Stimulated activated CD4-positive, alpha-beta T cell treated with anti-CD3 and anti-CD28 coated beads, Interleukin-2, amount 100 ng/mL, for 24 hours (primary cell): ENCODE data around the gene CFAP97D1.

Source experiments
- DNase-seq, 2 donors: peaks; one replicate each; pipeline ENCODE4 v3.0.0-alpha.2; 2020

Gene CFAP97D1

DNA sequence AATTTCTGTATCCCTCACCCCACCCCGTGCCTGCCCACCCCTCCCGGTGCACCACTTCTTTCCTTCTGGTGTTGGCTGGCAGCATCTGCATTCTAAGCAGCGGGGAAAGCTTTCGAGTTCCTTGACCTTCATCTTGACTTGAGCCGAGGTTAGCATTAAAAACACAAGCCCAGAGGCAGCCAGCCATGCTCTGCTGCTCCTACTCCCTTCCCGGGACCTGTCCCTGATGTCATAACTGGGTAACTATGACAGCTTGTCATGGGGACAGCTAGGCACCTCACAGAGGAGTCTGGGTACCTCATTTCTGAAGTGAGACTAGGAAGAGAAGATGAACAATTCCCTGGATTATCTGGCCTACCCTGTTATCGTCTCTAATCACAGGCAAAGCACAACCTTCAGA lies at the start of gene CFAP97D1:
Gene CFAP97D1, plus strand, starts transcription at position 301 of the 400 bp plus-strand sequence. Its CDS starts 28 bp downstream, at position 329.
- DNase-seq: no peak

DNA sequence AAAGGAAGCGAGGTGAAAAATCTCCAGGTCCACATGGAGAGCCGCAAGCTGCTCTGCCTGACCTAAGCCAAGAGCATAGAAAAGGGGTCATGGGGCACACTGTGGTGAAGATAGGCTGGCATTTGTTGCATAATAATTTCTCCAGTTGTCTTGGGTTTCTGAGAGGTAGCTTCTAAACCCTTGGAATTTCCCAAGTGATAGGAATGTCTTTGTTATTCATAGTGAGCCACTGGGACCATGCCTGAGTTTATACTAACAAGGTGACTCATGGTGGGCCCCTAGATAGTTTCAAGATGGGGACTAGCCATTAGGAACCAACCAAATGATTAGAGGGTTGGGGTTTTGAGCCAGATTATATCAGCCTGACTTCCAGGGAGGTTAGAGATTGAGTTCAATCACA lies 47.3 kb upstream of the CFAP97D1 start:
- DNase-seq: no peak

DNA sequence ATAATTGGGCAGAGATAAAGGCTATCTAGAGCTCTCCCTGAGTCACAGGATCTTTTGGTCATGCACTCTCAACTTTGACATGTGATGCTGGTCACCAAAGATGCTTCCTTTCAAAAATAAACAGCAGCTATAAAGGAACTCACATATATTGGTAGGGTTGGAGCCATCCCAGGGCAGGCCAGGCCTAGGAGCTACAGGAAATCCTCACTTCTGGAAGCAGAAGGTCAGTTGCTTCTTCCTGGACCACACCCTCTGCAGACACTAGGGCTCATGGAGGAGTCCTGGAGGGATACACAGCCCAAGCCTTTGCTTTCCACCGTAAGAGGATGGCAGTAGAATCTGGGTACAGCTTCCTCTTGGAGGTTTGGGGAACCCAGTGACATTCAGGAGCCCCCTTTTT lies 46.3 kb upstream of the CFAP97D1 start:
- no peak for DNase-seq

DNA sequence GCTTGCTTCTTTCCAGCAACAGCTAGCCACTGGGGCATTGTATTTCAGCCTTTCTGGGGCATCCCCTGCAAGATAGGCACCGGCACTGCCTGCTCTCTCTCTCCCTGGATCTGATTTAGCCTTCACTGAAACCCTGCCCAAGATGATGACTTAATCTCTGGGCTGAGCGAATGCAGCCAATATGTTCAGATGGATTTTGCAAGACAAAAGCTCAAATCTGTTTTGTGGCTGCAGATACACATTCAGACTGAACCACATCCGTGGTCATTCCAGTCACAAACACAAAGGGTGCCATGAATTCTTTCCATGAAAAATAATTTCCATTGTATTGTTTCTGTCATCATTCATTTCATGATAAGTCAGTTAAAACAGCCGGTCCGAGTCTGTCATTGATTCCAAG lies 45.9 kb upstream of the CFAP97D1 start:
- DNase-seq: no peak

DNA sequence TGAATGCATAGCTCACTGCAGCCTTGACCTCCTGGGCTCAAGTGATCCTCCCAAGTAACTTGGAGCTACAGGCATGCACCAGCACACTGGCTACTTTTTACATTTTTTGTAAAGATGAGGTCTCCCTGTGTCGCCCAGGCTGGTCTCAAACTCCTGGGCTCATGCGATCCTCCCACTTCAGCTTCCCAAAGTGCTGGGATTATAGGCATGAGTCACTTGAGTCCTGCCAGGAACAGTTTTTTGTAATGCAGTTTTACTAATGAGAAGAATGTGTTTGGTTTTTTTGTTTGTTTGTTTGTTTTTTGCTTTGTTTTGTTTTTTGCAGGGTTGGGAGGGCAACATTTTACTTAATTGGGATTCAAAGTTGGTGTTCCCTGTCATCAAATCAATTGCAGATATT lies 43.8 kb upstream of the CFAP97D1 start:
- no peak for DNase-seq

DNA sequence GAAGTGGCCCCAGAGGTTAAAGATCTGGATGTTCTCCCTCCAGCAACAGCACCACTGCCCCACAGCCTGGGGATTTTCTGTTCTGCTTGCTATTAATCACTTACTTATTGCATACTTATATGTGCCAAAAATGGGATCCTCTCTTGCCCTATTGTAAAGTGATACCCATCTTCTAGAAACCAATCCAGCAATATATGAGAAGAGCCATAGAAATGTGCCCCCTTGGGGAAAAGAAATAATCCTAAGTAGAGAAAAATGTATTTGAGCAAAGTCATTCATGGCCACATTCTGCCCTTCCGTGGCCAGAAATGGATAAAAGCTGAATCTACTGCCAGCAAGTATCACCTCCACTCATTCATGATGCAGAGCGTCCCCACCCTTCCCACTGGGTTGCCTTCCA lies 42.5 kb upstream of the CFAP97D1 start:
- DNase-seq: no peak

DNA sequence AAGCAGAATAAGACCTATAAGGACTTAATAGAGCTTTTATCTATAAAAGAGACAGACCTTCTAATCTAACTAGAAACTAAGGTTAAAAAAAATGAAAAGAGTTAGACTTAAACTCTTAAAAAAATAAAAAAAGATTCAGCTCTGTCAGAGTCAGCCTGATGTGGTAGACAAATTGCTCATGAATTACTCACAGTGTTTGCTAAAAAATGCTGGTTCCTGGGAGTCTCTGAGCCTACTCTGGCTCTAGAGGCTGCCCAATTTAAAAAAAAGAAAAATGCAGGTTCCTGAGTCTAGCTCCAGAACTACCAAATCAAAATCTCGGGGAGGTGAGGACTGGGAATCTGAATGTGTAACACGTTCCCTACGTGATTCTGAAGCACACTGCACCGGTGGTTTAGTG lies 39.7 kb upstream of the CFAP97D1 start:
- DNase-seq: no peak

DNA sequence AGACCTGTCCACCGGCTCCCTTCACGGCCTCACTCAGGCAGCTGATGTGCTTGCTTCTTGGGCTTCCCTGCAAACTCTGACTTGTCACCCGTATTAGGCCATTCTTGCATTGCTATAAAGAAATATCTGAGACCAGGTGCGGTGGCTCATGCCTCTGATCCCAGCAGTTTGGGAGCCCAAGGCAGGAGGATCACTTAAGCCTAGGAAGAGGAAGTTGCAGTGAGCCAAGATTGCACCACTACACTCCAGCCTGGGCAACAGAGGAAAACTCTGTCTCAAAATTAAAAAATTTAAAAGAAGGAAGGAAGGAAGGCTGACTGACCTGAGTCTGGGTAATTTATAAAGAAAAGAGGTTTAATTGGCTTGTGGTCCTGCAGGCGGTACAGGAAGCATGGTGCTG lies 38.6 kb upstream of the CFAP97D1 start:
- DNase-seq: no peak

DNA sequence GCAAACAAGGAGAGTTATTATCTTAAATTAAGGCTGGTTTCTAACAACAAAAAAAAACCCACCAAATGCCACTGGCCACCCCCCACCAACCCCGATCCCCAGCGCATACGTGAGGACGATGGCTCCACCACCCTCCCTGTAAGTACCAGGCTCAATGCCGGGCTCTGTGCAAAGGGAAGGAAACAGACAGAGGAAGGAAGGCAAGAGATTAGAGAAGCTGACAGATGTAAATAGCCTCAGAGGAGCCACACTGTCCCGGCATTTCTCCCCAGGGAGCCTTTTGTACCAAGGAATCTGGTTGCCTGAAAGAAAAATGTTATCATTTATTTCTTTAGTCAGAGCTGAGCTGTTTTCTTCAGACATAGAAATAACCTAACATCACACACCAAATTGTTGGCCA lies 34.7 kb upstream of the CFAP97D1 start:
- DNase-seq: no peak

DNA sequence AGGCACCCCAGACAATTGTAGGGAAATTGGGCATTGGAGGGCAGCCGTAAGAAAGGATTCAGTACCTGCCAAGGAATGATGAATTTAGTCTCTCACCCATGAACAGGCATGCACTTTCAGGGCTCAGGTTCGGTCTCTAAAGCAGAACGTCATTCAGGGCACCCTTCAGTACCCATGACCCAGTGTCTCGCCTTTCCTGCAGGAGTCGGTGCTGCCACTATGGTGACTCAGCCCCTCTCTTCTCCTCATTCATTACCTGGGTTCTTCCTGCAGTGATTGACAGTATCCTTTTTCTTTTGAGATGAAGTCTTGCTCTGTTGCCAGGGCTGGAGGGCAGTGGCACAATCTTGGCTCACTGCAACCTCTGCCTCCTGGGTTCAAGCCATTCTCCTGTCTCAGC lies 30.1 kb upstream of the CFAP97D1 start:
- DNase-seq: no peak

DNA sequence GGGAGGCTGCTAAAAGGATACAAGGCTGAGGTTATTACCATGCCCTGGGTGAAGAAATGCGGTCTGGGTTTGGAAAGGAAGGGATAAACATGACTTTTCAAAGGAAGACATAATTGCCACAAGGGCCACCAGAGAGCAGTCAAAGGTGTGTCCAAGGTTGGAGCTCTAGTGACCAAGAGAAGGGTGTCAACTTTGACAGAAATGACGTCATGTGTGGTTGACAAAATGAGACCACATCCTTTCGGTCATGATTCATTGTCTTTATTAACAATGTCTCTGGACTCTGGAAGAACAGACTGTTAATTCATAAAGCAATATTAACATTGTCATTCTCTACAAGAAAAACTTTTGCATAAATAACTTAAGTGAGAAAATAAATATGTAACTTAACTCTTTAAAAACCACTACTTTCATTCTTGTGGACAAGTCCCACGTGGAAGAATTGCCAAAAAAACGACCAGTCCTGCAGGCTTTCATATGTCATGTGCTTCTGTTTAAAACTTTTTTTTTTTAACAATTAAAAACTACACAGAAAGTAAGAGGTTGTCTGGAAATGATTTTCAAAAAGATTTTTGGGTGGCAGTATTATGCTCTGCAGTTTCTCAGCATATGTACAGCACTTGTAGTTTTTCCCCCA lies 26.6 kb upstream of the CFAP97D1 start:
- no peak for DNase-seq

DNA sequence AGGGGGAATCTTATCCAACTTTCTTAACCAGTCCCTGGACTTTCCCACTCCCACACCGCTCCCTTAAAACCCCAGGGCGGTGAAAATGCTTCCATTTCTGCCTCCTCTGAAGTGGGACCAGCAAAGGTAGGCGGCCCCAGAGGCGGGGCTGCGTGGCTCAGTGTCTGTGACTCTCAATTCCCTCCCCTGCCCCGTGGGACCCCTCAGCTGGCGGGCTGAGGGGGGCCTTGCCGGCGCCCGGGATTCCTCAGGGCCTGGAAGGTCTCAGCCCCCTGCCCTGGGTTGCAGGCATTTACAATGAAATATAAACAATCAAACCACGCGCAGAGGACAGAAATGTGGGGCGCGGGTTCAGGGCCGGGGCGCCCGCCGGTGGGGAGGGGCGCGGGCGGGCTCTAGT lies 25.3 kb upstream of the CFAP97D1 start:
- DNase-seq: no peak

DNA sequence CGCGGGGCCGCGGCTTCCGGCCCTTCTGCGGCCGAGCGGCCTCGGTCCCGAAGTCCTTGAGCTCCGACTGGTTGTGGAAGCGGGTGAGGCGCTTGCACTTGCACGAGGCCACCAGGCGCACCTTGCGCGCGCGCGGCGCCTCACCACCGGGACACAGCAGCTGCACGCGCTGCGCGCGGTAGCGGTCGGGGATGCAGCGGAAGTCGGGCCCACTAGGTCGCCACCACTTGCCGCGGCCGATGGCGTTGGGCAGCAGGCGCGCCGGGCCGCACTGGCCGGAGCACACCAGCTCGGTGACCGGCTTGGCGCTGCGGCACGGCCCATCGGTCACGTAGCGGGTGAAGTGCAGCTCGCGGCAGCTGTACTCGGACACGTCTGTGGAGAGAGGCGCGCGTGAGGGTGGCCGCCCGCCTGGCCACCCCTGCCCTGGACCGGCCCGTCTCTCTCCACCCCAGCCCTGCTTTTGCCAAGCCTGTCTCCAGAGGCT lies 24.8 kb upstream of the CFAP97D1 start:
- peak in 1 of 2 donors; percentile 30 for DNase-seq

DNA sequence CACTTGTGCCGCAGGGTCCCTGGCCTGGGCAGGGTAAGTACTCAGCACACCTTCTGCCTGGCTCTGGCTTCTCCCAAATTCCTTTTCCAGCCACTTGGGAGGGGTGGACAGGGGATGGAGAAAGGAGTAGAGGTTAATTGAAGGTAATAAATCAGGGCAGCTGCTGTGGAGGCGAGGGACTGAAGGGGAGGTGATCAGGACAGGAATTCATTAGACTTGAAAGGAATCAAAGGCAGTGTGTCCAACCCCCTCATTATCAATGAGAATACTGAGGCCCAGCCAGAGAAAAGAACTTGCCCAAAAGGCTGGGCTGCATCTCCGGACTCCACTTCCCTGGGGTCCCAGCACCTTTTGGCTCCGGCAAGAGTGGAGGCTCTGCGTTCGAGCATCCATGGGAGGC lies 24.0 kb upstream of the CFAP97D1 start:
- no peak for DNase-seq

DNA sequence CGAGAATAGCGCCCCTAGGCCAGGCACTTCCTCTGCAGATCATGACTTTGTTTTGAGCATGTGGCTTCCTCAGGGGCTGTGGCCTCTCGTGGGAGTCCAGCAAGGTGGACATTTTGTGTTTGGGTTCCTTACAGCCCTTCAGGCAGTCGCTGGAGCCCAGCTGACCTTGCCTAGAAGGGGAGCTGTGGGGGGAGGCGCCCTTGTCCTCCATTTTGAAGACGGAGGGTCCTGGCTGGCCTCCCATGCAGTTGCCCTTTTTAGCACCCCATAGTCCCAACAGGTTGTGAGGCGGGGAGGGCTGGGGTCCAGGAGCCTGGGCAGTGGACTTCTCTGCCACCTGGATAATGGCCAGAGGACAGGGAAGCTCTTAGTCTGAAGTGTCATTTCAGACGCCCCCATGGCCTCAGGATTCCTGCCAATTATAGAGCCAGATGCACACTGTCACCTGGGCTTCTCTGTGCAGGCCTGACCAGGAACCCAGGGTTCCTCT lies 23.0 kb upstream of the CFAP97D1 start:
- no peak for DNase-seq

DNA sequence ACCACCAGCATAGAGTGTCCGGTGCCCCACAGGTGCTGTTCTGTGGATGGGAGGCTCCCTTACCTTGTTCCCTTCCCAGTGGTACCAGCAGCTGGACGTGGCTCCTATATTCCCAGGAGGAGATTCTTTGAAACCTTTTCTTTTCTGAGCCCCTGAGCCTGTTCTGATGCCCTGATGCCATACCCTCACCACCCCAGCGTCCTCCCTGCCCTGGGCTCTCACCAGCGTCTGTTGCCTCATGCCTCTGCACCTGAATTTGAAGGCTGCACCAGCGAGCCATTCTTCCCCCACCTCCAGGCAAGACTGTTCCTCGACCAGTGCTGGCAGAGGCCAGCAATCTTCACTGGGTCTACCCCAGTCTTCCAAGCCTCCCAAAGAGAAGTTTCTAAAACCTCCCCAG lies 22.1 kb upstream of the CFAP97D1 start:
- no peak for DNase-seq

DNA sequence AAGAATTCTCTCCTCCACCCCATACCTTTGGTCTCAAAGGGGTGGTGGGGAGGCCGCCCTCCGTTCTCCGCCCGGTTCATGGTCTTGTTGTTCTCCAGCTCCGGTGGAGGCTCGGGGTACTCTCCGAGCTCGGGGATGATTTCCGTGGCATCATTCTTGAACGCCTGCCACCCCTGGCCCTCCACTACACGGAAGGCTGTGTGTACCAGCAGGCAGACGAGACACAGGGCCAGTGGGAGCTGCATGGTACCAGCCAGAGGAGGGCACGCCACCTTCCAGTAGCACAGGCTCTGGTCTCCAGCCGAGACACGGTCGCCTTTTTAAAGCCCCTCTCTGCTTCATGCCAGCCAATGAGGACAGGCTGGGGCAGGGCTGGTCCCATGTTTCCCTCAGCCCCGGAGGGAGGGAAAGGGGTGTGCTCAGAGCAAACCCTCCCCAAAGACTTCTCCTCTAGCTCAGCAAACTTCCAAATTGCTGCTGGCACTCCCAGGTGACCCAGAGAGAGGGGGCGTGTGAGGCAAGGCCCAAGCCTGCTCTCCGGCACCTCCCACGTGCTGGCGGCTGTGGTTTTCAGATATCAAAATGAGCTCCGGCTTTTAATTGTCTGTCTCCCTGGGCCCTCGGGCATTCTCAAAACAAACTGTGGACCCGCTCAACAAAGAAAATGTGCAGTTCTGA lies 21.6 kb upstream of the CFAP97D1 start, which contains the start of gene SOST:
Gene SOST, minus strand, starts transcription at position 295 of the 678 bp plus-strand sequence. Its CDS starts 50 bp downstream, at position 245.
- DNase-seq: no peak

DNA sequence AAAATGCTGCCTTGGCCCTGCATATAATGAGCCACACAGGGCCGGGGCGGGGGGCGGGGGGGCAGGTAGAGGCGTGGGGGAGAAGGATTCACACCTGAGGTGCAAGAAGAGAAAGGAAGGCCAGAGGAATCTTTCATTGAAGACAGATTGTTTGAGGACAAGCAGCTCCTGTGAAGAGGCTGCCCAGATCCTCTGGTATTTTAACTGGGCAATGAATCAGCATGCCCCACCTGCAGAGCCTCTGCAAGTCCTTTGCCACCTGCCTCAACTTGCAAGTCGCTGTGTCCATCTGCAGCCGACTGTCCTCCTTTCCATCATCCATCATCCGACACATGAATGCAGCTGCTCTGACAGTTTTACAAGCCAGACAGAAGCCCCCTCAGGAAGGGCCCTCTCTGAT lies 20.4 kb upstream of the CFAP97D1 start:
- no peak for DNase-seq

DNA sequence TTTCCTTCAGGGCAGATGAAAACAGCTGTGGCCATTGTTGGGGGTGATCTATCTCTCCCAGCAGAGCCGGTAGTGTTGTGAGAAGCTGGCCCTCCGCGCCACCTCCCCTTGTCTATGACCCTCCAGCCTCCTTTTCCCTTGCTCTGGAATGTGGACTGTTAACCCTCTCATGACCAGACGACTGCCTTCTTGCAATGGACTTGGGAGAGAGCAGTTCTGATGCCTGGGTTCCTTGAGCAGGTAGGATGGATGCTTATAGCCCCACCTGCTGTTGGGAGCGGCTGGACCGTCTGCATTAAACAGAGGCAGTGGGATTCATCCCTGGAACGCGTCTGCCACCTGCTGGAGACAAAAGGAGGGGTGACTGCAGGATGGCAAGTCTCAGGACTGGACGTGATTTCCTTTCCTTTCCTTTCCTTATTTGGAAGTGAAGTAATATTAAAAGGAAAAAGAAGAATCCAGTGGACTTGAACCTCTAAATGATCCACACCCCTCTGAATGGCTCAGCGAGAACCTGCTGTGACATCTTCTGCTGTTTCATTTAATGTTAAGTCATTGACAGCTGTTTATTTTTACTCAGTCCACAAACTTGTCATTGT lies 19.9 kb upstream of the CFAP97D1 start:
- DNase-seq: peak; percentile 94 to 96

DNA sequence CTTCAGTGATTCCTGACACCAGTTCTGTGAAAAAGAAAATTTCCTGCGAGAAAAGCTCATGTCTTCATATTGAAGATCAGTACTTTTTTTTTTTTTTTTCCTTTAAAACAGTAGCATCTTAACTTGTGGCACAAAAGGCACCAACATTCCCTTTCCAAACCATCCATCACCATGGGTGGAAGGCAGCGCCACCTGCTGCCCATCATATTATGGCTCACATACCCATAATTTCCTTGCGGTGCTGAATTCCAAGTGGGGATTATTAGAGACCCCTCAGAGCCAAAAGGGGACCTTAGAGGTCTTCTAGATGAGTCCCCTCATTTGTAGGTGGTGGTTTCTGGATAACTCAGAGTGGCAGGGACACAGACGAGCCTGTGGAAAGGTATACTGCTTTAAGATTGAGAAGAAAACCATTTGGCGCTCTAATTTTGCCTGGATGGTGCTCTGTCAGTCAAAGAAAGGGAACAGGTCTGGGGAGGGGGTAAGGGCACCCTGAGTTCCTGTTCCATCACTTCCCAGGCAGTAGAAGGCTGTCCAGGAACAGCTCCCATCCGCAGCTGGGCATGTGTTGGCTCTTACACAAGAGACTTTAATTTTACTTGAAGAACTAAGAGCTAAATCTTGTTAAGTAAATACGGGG lies 13.7 kb upstream of the CFAP97D1 start:
- peak; percentile 61 to 73 for DNase-seq

DNA sequence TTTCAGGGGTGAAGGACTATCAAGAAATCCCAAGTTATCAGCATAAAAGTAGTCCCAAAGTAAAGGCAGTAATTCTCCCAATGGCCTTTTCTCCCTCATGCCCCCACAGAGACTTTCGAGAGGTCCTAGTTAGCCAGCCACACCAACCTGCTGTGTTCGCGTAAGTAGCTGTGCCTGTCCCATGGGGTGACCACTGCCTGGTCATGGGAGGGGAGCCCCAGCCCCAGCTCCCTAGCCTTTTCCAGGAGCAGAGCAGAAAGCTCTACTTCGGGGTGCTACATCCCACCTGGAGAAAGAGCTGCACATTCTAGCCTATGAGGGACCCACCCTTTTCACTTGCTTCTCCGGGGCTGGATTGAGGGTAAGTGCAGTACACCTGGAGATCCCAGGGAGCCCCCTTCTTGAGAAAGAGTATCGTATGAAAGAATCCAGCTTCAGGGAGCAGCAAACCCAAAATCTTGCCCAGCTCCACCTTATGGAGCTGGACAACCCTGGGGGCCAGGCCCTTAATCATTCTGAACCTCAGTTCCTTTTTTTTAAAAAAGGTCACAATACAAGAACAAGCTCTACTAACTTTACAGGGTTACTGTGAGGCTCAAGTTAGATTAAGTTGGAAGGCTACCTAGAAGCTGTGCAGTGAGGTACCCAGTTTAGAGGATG lies 13.1 kb upstream of the CFAP97D1 start:
- no peak for DNase-seq

DNA sequence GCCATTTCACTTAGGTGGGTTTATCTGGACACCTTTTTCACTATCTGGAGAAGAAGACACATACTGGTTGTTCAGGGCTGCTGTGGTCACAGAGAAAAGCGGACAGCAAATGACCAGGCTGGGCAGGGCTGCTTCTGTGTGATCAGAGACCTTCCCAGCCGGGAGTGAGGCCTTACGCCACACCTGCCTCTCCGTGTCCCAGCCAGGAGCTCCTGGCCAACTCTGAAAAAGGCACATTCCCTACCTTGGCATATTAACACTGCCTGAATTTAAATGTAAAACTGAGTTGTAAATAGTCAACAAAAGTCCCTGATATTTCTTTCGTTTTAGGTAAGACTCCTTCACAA lies 12.5 kb upstream of the CFAP97D1 start:
- no peak for DNase-seq

DNA sequence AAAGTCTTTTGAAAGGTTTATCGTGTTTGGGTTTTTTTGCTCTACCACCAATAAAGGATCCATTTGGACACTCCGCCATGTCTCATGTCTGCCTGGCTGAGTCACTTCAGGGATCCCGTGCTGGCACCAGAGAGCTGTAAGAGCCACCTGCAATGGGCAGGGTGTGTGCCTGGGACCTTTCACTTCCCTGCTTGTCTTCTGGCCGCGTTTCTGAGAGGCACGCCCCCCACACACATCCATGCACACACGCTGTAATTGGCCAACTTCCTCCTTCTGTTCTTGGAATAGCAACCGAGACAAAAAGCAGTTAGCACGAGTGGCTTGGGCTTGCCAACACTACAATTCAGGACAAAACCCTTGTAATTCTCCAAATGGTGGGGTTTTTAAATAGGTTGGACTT lies 11.9 kb upstream of the CFAP97D1 start:
- no peak for DNase-seq
